ENCODE results near the gene GRID2.

The GRID2 gene

DNA sequence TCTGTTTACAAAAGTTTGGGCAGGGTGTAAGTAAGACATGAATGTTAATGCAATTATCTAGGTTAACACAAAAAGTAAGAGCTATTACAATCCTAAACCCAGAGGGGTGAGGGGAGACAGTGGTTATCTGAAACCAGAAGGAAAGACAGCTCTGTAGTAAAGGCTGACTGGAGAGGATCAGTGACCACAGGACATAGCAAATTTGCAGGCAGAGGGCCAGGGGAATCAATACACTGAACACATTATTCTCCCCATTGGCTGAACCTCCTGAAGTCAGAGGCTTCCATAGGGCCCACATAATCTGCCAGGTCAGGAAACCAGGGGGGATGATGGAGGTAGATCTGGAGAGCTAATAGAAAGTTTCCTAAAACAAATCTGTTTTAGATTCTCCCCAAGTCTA lies 835.4 kb downstream of the GRID2 start:
- TF ChIP-seq, protein P1, sequence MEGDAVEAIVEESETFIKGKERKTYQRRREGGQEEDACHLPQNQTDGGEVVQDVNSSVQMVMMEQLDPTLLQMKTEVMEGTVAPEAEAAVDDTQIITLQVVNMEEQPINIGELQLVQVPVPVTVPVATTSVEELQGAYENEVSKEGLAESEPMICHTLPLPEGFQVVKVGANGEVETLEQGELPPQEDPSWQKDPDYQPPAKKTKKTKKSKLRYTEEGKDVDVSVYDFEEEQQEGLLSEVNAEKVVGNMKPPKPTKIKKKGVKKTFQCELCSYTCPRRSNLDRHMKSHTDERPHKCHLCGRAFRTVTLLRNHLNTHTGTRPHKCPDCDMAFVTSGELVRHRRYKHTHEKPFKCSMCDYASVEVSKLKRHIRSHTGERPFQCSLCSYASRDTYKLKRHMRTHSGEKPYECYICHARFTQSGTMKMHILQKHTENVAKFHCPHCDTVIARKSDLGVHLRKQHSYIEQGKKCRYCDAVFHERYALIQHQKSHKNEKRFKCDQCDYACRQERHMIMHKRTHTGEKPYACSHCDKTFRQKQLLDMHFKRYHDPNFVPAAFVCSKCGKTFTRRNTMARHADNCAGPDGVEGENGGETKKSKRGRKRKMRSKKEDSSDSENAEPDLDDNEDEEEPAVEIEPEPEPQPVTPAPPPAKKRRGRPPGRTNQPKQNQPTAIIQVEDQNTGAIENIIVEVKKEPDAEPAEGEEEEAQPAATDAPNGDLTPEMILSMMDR (IDR thresholded peaks at IDR 0.05), result no peak

DNA sequence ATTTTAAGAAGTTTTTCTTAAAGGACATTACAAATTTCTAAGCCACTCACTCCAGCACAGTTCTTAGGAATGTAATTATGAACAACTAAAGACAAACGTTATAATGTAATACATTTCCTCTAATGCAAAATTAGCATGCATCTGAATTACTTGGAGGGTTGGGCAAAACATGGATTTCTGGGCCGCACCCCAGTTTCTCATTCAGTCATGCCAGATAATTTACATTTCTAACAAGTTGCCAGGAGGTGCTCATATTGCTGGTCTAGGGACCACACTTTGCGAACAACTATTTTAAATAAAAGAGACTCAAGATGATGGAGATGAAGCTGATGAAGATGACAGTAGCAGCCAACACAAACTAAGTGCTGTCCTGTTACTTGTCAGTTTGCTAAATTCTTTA lies 840.1 kb downstream of the GRID2 start:
- TF ChIP-seq, protein P1 (IDR thresholded peaks at IDR 0.05), result no peak

DNA sequence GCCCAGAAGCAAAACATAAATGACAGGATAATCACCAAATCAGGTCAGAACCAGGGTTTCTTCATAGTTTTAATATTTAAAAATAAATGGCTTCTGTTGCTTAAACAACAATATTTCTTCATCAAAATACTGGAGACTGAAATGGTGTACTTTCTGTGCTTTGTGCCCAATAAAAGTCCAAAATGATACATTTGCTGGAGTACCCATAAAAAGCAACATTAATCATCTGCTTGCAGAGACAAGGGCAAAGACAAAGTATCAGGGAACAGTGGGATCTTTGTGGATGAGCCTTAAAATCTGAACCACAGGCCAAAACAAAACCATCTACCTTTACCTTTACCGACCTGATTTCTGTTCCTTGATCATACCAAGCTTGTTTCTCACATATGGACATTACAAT lies 840.9 kb downstream of the GRID2 start:
- TF ChIP-seq, protein P1 (IDR thresholded peaks at IDR 0.05), result no peak

DNA sequence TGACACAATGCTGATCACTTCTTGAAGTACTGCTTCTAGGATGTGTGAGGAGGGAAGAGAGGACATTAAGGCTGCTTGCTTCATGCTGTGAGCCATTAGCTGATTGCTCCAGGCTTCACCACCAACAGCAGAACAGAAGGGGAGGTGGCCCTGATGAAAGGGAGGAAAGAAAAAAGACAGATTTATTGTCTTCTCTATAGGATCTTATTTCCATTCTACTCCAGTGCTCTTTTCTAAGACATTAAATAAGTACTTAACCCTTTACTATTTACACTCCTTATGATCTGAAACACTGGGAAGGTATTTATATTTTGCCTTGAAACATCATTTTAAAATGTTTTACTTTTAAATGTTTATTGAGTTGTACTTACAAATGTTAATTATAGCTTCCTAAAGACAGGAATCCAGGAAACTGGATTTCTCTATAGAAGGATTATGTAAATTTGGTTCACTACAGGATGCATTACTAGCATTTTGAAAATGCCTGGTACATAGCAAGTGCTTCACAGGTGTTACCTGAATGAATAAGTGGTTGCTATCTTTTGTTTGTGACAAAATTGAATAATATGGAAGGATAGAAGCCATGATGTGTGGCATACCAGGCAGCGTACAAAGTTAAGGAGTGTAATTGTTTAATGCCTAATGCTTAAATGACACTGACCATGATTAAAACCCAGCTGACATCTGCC lies 843.9 kb downstream of the GRID2 start:
- TF ChIP-seq, protein P1 (IDR thresholded peaks at IDR 0.05), result no peak

DNA sequence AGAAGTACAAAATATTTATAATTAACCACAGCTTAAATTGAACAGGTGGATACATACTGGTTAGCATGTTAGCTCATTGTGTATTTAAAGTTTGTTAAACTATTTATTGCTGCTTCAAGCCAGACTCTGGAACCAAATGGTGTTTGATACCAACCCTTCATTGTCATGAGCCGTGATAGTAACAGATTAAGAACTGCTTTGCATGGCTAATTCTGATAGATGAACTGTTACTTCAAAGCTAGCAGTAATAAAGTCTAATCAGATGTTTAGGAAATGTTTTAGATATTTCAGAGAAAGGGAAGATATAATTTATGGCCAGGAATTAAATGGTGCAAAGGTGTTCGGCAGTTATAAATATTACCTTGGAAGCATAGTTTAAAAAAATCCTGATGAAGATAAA lies 848.7 kb downstream of the GRID2 start:
- TF ChIP-seq, protein P1 (IDR thresholded peaks at IDR 0.05), result no peak

DNA sequence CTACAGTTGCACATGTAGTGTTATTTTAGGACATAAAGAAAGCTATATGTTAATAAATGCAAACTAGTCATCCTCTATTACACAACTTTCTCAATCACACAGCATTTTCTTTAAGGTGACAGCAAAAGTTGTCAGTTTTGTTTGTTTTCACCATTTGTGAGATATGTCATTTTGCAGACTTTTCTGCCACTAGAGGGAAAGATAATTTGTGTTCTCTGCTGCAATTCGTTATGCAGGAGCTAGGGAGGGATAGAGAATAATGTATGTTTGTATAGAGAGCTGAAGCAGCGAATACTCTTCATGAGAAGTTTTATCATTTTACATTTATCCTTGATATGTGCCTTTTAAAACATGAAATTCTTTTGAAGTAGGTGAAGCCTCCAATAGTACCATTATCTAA lies 854.2 kb downstream of the GRID2 start:
- TF ChIP-seq, protein P1 (IDR thresholded peaks at IDR 0.05), result peak; percentile 43; the same call in 1 of the 2 replicates

DNA sequence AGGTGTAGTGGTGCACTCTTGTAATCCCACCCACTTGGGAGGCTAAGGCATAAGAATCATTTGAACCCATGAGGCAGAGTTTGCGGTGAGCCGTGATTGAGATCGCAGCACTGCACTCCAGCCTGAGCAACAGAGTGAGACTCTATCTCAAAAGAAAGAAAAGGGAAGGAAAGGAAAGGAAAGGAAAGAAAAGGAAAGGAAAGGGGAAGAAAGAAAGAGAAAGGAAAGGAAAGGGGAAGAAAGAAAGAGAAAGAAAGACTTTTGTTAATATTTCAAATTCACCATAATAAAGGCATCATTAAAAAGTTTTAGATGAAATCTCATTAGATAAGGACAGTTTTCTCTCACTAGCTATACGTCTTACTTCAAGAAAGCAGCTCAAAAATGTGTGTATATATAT lies 864.3 kb downstream of the GRID2 start:
- TF ChIP-seq, protein P1 (IDR thresholded peaks at IDR 0.05), result no peak

DNA sequence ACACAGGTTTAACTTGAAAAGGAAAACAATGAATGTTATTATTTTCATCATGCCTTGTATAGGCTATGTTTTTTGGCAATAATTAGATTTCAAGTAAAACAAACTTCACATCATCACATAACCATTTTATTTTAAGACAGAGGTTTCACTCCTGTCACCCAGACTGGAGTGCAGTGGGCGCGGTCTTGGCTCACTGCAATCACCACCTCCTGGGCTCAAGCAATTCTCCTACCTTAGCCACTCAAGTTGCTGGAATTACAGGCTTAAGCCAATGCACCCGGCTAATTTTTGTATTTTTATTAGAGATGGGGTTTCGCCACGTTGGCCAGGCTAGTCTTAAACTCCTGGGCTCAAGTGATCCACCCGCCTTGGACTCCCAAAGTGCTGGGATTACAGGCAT lies 866.2 kb downstream of the GRID2 start:
- TF ChIP-seq, protein P1 (IDR thresholded peaks at IDR 0.05), result no peak

All from LNCAP (cell line).